Right kidney (tissue), 1 donor: ENCODE results near the gene DUSP22.
"Not testable (repeated sequence)": the region's sequence is repeated elsewhere in the genome, so short reads cannot be mapped to it uniquely, and the experiment has no call there.

Experiments used
- DNase-seq: peaks from one replicate; pipeline ENCODE4 v3.0.0-alpha.2; 2016

The DUSP22 gene

DNA sequence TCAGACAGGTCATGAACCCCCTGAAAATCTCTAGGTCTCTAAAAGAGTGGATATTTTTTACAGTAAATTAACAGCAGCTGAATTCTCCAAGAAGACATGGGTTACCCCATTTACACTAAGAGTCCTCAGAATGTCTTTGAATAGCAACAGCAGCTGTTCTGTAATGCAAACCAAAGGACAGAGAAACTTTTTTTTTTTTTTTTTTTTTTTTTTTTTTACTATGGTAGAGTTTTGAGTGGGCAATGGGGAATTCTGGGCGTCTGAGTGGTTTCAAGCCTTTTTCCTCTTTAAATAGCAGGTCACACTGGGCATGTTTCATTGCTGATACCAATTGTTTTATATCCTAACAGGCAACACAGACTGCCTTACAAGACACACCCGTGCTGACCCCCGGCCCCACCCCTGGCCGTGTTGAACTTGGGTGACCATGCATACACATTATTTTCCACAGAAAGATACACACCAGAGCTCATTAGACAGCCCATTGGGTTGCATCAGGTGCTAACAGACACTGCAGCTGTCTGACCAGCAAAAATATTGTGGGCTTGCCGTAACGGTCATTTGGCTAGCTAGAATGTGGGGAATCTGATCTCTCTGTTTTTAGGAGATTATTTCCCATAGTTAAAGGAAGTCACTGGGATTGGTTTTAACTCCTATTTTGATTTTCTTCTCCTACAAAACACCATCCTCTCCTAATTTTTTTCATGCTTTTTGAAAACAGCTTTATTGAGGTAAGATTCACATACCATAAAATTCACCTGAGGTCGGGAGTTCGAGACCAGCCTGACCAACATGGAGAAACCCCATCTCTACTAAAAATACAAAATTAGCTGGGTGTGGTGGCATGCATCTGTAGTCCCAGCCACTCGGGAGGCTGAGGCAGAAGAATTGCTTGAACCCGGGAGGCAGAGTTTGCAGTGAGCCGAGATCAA, 72.6 kb downstream of the DUSP22 start:
- DNase-seq: no peak

DNA sequence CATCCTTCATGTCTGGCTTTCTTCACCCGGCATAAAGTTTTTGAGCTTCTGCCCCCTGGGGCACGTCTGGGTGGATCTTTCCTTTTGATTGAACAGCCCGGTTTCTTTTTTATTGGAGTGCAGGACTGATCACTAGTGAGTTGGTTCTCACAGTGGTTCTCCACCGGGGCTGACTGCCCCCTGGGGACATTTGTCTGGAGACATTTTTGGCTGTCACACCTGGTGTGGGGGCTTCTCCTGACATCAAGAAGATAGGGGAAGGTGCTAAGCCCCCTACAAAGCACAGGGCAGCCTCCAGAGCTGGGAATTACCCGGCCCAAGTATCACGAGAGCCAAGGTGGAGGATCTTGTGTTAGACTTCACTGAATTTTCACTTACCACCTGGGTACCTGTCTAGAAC, 73.5 kb downstream of the DUSP22 start:
- no peak for DNase-seq

DNA sequence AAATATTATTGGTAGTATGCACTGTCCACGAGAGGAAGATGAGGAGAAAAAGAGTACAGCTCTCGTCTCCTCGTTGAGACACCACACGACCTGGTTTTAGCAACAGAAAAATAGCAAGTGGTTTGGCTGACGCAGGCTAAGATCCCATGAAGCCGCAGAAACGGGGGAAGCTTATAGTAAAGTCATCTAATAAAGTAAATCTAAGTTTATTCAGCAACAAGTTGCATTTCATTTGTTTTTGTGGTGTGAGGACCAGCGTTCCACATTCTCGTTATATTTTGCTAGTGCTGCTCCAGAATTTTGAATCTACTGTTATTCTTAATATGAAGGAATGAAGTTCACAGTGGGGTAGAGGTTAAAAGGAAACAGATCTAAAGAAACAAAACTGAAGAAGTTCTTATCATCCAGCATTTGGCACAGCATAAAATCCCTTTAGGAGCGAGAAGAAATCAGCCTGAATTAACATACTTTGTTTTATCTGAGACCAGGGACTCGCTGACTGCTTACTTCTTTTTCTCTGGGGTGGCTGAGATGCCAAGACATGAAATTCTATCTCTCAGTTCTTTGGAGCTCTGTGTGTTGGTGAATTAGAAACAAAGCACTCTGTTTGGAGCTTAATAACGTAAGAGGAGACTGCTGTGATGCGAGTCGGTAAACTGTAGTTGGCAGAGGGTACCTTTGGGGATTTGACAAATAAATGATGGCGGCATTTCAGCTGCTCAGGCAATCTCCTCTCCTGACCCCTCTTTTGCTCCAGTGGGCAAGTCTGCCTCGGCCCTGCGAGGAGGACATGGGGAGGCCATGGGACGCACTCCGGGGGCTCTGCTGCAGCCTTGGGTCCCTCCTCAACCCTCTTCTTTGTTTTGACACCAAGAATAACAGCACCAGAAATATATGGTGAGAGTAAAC, 74.4 kb downstream of the DUSP22 start:
- DNase-seq: no peak

DNA sequence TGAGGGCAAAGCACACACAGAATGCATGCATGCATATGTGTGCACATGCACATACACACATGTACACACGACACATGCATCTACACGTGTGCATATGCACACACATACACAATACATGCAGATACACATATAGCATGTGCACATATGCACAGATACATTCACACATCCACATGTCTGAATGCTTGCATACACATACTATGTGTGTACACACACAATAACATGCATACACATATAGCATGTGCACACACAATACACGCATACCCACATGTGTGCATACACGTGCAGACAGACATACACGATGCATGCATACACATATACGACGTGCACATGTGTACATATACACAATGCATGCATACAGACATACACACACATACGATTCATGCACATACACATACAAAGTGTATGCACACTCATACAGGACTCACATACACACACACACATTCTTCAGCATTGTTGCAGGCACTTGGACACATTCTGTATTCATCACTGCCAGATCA, 75.1 kb downstream of the DUSP22 start:
- no peak for DNase-seq

DNA sequence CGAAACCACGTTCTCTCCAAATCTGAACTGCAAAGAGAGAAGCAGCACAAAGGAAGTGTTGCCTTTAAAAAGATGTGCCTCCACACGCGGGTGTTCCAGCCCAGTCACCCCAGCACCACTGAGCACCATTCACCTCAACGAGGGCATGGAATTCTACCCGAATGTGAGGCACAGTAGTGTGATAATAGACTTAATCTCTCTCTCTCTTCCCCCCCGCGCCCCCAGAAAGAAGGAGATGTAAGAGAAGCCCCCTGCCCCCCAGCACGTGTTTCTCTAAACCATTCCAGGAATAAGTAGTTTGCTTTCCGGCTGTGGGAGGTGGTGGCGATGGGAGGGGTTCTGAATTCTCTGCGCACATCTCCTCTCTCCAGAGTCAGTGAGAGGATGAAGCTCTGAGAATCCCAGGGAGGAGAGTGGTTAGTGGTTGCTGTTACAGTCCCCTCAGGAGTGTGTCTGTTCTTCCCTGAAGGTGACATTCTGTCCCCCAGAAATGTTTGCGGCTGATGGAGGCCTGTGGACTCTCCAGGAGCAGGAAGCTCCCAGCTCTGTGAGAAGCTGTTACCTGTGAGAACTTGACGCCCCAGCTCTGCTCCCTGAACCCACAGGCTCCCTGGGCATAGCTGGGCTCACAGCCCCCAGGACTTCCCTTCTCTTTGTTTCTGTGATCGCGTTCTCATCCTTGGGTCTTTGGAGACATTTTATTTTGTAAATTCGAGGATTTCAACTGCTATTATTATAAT, 75.8 kb downstream of the DUSP22 start:
- no peak for DNase-seq

DNA sequence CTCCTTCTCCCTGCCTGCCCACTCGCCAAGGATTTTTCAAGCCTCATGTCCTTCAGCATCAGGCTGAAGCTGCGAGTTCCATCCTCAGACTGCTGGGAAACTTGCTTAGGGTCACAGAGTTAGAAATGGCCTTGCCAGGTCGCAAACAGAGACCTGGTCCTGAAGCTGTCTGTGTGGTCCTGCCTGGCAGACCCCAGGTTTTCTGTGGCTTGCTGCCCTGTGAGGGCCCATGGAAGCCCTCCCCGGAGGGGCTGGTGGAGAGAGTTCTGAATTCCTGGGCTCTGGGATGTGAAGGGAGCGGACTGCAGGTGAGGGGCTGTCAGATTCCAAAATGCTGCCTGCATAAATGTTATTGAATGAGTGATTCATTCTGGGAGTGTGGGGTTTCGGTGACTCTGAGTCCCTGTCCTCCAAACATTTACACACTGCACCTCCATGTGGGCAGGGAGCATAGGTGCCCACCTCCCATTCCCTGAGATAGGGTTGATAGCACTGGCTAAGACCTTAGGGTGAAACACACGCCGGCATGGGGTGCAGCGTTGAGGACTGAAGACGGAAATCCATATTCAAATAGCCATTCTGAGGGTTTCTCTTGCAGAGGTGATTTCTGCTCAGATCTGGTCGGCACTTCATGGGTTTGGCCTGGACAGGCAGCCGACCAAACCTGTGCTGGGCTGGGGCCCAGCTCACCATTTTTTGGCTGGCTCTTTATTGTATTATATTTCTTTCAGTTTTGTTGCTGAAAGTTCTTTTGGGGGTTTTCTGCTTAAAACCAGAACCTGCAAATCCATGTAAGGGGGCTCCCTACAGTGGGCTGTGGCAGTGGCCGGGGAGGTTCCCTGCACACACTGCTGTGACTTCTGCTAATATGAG, 77.5 kb downstream of the DUSP22 start:
- no peak for DNase-seq

DNA sequence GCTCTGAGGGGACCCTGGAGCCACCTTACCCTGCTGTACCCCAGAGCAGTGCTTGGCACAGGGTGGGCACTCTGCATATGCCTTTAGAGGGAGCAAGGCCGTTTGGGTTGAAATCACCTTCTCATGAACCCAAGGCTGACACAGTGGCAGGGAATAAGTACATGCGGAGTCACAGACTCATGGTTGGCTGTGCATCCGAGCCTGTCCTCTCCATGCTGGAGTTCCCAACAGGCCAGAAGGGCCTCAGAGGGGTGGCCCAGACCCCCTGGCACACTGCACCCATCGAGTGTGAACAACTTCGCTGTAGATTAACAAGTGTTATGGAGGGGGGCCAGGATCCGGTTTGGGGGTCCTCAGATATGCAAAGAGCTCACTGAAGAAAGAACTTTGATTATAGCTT, 78.3 kb downstream of the DUSP22 start:
- no peak for DNase-seq

DNA sequence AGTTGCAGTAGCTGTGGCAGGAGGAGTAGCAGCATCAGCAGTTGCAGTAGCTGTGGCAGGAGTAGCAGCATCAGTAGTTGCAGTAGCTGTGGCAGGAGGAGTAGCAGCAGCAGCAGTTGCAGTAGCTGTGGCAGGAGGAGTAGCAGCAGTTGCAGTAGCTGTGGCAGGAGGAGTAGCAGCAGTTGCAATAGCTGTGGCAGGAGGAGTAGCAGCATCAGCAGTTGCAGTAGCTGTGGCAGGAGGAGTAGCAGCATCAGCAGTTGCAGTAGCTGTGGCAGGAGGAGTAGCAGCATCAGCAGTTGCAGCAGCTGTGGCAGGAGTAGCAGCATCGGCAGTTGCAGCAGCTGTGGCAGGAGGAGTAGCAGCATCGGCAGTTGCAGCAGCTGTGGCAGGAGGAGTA, 79.6 kb downstream of the DUSP22 start:
- not testable (repeated sequence) for DNase-seq

DNA sequence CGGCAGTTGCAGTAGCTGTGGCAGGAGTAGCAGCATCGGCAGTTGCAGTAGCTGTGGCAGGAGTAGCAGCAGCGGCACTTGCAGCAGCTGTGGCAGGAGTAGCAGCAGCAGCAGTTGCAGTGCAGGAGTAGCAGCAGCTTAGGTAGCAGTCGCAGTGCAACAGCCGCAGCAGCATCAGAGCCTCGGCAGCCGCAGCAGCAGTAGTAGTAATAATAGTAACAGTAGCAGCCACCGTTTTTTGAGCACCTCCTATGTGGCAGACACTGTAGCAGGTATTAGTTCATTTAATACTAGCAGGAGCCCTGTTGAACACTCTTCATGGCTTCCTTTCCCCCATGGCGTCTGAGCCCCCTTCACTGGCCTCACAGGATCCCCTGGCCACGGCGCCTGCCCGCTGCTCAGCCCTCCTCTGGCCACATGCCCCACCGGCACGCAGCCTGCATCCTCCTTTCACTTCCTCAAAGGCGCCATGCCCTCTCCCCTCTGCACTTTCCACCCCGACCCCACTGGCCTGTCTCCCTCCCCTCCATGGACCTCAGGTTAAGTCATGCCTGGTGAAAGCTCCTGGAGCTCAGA, 80.1 kb downstream of the DUSP22 start:
- no peak for DNase-seq

DNA sequence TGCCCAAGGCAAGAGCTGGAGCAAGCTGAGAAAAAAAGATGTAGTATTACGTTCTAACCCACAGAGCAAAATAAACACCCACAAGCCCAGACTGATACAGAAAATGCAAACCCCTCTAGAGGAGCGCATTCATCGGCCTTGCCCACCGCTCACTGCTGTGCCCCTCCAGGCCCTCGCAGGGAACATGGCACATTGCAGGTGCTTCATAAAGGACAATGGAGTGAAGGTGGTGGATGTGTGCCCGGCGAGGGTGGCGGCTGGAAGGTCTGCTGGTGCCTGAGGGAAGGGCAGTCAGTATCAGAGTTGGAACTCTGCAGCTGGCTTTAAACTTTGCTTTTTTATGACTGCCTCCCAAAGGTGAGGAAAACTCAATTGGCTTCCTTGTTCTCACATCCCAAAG, 80.7 kb downstream of the DUSP22 start:
- DNase-seq: no peak

DNA sequence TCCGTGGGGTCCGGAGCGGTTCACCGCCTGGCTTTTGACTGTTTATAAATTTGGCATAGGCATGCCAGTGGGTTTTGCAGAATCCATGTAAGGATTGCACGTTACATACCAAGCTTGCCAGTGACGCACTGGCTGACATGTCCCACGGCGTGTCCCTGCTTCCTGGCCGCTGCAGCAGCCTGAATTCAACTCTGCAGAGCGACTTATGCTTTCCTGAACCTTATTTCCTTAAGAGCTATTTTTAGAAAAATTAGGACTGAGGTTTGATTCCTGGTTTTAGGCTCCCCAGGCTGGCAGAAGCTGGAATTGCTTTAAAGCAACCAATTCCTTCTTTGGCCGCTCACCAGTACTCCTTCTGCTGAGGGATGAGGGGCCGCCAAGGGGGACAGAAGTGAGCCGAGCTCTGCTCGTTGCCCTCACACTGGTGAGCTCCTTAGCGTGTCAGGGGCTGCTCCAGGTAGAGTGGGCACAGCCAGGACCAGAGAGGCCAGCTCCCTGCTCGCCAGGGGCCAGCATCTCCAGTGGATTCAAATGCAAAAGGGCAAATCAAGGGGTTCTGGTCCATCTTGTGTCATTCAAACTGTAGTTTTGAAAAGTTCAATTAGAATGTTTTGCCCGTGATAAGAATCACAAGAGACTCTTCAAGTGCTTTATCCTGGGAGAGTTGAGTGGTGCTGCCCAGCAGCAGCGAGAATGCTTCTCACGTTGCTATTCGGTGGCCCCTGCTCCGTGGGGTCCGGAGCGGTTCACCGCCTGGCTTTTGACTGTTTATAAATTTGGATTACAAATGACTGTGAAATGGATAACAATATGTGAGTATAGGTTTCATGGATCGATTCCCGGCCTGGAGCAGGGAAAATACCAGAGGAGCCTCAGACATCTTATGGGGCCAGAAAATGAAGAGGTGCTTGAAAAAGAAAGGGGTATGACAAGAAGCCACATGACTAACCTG, 81.8 kb downstream of the DUSP22 start:
- no peak for DNase-seq

DNA sequence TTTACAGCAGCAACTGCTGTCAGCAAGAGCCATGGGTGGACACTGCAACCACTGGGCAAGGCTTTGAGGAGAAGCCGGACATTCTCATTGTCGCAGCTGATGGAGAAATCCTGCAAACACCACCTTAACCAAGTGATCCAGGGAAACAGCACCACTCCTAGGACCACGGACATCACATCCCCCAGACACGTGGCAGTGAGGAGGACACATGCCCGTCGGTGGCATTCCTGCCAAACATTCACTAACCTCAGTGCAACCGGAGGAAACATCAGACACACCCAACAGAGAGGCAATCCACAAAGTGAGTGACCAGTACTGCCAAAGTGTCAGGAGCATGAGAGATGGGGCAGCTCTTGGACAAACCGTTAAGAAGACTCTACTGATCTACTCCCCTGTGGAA, 82.7 kb downstream of the DUSP22 start:
- no peak for DNase-seq

DNA sequence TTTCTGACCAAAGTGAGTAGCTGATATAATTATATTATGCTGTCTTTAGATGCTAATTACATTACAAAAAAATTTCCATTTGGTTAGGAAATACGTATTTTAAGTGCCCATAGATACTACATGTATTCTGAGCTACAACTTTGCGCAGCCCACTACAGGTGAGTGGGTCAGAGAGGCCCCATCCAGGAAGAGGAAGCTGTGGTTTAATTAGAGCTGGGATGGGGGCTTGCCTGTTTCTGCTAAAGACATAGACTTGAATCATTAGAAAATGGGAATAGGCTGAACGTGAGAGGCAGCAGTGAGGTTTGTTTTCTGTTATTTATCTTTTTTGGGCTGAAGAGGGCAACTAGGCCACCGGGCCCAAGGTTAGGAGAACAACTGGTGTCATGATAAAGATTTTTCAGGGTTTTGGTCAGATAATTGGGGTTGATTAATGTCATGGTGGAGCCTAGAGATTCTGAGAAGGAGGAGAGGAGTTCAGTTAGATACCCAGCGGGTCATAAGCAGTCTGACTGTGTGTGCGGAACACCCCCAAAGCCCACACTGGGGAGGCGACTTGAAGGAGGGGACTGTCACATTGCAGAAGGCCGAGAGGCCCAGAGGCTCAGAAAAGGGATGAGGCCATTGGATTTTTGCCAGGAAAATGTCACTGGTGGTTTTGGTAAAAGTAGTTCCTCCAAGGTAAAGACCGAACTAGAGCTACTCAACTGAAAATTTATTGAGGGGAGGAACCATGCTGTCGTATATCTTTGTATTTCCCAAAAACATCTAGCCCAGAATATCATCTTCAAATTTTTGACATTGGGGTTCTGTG, 84.7 kb downstream of the DUSP22 start:
- no peak for DNase-seq

DNA sequence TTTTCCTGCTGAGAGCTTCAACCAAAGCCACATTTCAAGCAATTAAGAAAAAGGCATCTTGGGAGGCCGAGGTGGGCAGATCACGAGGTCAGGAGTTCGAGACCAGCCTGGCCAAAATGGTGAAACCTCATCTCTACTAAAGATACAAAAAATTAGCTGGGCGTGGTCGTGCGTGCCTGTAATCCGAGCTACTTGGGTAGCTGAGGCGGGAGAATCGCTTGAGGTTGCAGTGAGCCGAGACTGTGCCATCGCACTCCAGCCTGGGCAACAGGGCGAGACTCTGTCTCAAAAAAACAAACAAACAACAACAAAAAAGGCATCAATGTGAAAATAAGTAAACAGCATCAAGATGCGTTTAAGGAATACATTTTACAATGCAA, 85.3 kb downstream of the DUSP22 start:
- not testable (repeated sequence) for DNase-seq

DNA sequence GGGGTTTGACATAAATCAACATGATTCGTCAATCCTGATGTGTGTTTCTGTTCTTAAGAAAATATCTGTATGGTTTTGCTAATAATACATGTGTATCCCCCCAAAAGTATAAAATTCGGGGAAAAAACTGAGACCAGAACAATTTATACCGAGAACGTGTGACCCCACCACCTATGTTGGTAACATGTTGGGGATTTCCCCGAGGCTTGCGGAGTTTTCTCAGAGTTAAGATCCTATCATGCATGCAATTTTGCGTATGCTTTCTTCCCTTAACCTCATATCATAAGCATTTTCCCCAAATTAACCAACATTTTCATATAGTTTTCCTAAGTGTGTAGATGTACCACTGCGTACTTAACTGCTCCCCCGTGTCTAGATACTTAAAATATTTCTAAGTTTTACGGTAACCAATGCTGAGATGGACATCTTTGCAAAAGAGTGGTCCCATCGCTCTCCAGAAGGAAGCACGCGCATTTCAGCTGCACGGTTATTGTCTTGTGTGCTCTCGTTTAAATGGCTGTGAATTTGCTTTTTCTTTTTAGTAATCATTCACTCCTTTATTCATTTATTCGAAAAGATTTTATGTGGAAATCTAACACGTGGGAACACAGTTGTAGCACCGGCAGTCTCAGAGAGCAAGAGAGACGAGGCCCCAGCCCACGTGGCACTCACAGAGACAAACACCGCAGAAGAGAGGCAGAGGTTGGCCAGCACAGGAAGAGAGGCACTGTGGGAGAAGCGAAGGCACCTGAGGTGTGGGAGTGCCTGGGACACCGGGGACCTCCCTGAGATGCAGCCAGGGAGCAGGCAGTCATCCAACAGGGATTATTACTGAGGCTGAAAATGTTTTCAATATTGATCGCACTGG, 86.0 kb downstream of the DUSP22 start:
- no peak for DNase-seq

DNA sequence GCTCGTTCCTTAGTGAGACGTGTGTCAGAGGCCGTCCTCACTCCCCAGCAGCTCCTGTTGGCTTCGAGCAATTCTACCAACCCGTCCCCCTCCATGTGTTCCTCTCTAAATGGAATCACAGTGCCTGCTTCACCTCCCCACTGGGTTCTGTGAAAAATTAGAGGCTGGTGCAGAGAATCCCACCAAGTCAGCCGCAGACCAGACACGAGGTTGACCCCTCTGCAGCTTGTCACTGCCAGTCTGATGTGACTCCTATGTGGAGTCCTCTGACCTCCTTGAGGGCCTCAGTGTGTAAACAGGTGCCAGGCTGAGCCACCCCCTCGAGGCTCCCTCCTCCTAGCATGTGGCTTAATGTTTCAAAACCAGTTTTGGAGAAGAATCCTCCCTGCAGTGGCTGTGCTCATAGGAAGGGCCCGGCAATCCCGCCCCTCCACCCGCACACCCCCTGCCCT, 86.7 kb downstream of the DUSP22 start:
- DNase-seq: no peak

DNA sequence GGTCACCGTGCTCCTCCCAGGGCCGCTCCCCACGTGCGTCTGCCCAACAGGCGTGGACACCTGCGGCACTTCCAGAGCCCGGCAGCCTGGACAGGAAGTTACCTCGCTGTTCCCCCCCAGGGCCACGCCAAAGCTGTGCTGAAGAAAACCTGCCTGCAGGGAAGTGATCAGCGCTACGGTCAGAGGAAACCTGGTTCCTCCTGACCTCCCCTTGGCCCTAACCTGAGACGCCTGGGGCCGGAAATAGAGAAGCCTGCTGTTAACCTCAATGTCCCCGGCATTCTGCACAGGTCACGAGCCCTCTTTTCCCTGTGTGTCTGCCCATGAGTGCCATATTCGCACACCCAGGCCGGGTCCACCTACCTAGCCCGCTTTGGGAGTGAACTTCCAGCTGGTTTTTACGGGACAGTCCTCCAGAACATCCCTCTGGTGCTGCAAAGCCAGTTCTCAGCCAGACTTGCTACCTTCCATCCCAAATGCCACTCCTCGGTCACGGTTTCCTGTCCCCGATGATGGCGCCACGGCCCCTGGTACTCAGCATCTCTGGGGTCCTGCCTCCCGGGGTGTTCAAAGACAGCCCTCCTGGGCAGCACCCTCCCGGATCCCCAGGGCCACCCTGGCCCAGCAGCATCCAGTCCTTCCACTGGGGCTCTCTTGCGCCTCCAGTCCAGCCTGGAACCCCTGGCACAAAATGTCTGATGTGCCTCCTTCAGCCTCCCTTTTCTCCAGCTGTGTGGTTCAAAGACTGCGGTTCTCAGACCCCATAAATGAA, 87.3 kb downstream of the DUSP22 start:
- no peak for DNase-seq
